ENCODE measurements around the gene CCIN.

Gene CCIN

DNA sequence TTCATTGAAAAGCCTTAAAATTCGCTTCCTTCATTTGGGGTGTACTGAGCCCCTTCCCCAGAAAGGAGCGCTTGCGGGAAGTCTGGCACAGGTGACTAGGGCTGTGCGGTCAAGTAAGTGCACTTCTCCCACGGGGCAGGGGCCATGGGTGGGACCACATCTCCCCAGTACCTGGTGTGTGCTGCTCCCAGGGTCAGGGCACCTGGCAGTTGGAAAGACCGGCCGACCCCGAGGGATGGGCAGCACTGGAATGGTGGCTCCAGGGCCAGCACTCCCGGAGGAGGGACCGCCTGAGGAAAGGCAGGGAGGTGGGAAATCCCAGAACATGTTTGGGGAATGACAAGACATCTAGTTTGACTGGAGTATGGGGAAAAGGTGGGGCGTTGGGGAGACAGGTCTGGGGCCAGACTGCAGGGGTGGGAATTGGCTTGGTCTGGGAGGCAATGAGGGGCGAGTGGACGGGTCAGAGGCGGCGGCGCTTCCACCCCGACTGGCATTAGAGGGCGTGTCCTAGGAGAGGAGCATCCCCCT, 33.4 kb upstream of the CCIN start:
- DNase-seq (ENCODE audit: low read depth): no peak
- TF ChIP-seq, protein P1, sequence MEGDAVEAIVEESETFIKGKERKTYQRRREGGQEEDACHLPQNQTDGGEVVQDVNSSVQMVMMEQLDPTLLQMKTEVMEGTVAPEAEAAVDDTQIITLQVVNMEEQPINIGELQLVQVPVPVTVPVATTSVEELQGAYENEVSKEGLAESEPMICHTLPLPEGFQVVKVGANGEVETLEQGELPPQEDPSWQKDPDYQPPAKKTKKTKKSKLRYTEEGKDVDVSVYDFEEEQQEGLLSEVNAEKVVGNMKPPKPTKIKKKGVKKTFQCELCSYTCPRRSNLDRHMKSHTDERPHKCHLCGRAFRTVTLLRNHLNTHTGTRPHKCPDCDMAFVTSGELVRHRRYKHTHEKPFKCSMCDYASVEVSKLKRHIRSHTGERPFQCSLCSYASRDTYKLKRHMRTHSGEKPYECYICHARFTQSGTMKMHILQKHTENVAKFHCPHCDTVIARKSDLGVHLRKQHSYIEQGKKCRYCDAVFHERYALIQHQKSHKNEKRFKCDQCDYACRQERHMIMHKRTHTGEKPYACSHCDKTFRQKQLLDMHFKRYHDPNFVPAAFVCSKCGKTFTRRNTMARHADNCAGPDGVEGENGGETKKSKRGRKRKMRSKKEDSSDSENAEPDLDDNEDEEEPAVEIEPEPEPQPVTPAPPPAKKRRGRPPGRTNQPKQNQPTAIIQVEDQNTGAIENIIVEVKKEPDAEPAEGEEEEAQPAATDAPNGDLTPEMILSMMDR (conservative IDR thresholded peaks at IDR 0.05; ENCODE audit: low read depth, low read length): no peak
- peak overlapping the region; percentile 61 for H3K4me3 ChIP-seq (ENCODE audit: low read length)

DNA sequence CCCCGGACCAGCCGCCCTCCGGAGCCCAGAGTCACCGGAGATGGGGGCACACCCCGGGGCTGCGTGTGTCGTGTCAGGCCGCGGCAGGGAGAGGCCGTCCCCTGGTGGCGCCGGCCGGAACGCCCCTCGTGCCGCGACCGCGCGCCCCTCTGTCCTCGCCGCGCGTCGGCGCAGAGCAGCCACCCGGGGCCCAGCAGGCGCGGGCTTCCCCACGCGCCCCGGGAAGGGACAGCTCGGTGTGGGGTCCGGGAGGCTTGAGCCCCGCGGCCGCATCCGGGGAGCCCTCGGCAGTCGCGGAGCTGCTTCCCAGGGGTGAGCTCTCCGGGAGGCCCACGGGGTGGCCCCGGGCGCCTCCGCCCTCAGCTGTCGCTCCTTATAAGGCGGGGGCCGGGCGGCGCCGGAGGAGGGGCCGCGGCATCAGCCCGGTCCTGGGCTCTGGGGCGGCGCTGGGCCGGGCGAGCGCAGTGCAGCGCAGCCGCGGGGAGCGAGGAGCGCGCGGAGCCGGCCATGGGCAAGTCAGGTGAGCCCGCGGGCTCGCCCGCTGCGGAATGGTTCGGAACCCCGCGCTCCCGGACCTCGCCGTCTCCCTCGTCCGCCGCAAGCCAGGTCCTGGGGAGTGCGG, 32.8 kb upstream of the CCIN start, which contains the start of gene GLIPR2:
Gene GLIPR2, plus strand, starts transcription at position 462 of the 622 bp plus-strand sequence. Its CDS starts 46 bp downstream, at position 508.
- TF ChIP-seq, protein P1 (conservative IDR thresholded peaks at IDR 0.05; ENCODE audit: low read depth, low read length): no peak
- no peak for DNase-seq (ENCODE audit: low read depth)
- H3K4me3 ChIP-seq (ENCODE audit: low read length): peak within 1 kb of the TSS; percentile 61

DNA sequence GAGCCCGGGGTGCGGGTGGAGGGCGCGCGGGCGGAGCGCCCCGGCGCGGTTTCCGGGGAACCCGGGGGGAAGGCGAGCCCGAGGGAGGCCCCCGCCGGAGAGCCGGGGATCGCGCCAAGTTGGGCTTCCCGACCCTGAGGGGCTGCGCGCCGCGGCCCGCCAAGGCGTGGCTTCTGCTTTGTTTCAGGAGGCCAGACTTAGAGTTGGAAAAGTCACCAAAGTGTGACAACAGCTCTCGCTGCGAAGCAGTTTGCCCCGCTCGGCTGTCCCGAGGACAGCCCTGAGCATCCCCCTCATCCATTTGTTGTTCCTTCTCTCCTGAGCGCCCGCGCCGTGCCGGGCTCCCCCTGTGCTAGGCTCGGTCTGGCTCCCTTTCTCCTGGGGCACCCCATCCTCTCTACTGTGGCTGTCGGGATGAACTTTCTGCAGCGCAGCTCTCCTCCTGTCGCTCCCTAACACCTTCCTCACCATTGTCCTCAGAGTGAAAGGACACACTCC, 32.2 kb upstream of the CCIN start:
- TF ChIP-seq, protein P1 (conservative IDR thresholded peaks at IDR 0.05; ENCODE audit: low read depth, low read length): no peak
- DNase-seq (ENCODE audit: low read depth): no peak

DNA sequence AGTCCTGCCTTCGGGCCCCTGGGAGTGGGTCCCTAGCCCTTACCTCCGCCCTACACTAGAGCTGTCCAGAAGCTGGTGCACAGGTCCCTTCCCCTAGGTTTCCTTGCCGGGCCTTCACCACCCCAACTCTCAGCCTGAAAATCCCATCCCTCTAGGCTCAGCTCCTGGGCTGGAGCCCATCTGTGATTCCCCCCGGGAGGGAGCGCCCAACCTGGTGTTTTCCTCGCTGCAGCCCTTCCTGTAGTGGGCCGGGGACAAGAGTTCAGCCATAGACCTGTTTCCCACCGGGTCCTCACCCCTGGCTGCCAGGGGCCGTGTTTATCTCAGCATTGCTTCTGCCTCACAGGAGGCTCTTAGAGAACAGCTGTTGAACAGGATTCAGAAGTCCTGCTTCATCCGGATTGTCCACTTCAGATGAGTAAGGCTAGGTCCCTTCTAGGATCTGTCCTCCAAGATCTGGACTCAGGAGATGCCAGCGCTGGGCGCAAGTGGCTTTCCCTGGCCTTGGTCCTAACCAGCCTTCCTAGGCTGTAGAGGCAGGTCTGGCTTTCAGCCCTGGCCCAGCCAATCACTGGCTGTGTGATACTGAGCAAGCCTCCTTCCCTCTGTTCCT, 31.7 kb upstream of the CCIN start:
- TF ChIP-seq, protein P1 (conservative IDR thresholded peaks at IDR 0.05; ENCODE audit: low read depth, low read length): no peak
- H3K4me3 ChIP-seq (ENCODE audit: low read length): peak overlapping the region; percentile 61
- DNase-seq (ENCODE audit: low read depth): no peak

More for the DNA sequence above, 32.2 kb upstream of the CCIN start:
- H3K4me3 ChIP-seq (ENCODE audit: low read length): peak overlapping the region; percentile 61

DNA sequence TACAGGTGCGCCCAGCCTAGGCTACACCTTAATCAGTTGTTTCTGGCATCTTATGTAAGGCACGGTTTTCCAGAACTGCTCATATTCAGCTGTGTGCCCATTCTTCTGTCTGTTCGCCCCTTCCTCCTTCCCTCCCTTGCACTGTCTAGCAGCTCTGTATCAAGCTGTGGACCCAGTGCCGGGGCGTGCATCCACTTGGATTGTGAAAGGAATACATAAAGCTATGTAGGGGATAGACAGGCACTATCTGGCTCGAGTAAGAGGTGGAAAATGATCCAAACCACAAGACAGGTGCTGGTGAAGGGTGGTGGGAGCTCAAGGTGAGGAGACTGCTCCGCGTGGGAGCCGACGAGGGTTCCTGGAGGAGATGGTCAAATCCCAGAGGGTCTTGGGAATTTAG, 30.7 kb upstream of the CCIN start:
- H3K4me3 ChIP-seq (ENCODE audit: low read length): no peak overlapping the region
- DNase-seq (ENCODE audit: low read depth): no peak
- TF ChIP-seq, protein P1 (conservative IDR thresholded peaks at IDR 0.05; ENCODE audit: low read depth, low read length): no peak

DNA sequence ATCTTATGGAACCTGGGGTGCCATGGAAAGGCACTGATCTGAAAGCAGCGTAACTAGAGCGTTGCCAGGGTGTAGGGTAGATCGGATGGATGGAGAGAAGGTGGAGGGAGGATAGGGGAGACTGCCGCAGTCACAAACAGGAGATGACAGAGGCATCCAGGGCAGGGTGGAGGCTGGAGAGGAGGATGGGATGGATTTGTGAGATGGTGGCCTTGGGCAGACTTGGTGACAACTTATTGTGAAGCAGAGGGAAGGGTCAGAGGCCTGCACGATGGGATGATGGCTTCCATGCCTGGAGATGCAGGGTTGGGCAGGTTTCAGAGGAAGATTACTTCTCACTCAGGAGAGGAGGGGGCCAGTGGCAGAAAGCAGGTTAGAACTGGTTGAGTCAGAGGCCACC, 30.3 kb upstream of the CCIN start:
- H3K4me3 ChIP-seq (ENCODE audit: low read length): no peak overlapping the region
- DNase-seq (ENCODE audit: low read depth): no peak
- TF ChIP-seq, protein P1 (conservative IDR thresholded peaks at IDR 0.05; ENCODE audit: low read depth, low read length): no peak

All from retinal pigment epithelial cell (primary cell).